HG02759 (cell line): ENCODE measurements around the gene LITAFD.
"Not testable (repeated sequence)": the region's sequence is repeated elsewhere in the genome, so short reads cannot be mapped to it uniquely, and the experiment has no call there.

Experiments used
- ATAC-seq: cut with Tn5 transposase; IDR thresholded peaks from one replicate; pipeline ENCODE4 v1.9.1; 2021; ENCODE audit warnings: mild to moderate bottlenecking, moderate library complexity; ENCODE audit not compliant: unreplicated experiment

LITAFD gene

GRCh38 chr16:8855972-8856371 lies 26.2 kb upstream of the LITAFD start:
- no peak for ATAC-seq

- no peak for ATAC-seq
Observed at GRCh38 chr16:8858994-8859912, 22.9 kb upstream of the LITAFD start.

- no peak for ATAC-seq
Observed at GRCh38 chr16:8859913-8860881, 22.0 kb upstream of the LITAFD start.

GRCh38 chr16:8861563-8862308 lies 20.4 kb upstream of the LITAFD start:
- no peak for ATAC-seq

- no peak for ATAC-seq
Observed at GRCh38 chr16:8862309-8863130, 19.6 kb upstream of the LITAFD start.

GRCh38 chr16:8863594-8864424 lies 18.3 kb upstream of the LITAFD start:
- ATAC-seq = no peak

- ATAC-seq = no peak
Observed at GRCh38 chr16:8864480-8865110, 17.6 kb upstream of the LITAFD start.

- ATAC-seq = no peak
Observed at GRCh38 chr16:8865145-8865882, 16.8 kb upstream of the LITAFD start.

GRCh38 chr16:8866118-8866883 lies 15.8 kb upstream of the LITAFD start:
- no peak for ATAC-seq

- no peak for ATAC-seq
Observed at GRCh38 chr16:8866884-8867215, 15.3 kb upstream of the LITAFD start.

GRCh38 chr16:8867216-8867931 lies 14.8 kb upstream of the LITAFD start:
- no peak for ATAC-seq

GRCh38 chr16:8867932-8868415 lies 14.2 kb upstream of the LITAFD start:
- no peak for ATAC-seq

- ATAC-seq = peak; percentile 71
Observed at GRCh38 chr16:8868416-8869211, 13.5 kb upstream of the LITAFD start, which contains the start of gene CARHSP1. Gene CARHSP1, minus strand, starts transcription at chr16:8869006. Its CDS starts 9,678 bp downstream, at chr16:8859328.

GRCh38 chr16:8869212-8869987 lies 12.8 kb upstream of the LITAFD start:
- ATAC-seq = no peak

- ATAC-seq = not testable (repeated sequence)
Observed at GRCh38 chr16:8869988-8870241, 12.2 kb upstream of the LITAFD start.
